Measurements from ENCODE around the gene TSPYL1.

The TSPYL1 gene

DNA sequence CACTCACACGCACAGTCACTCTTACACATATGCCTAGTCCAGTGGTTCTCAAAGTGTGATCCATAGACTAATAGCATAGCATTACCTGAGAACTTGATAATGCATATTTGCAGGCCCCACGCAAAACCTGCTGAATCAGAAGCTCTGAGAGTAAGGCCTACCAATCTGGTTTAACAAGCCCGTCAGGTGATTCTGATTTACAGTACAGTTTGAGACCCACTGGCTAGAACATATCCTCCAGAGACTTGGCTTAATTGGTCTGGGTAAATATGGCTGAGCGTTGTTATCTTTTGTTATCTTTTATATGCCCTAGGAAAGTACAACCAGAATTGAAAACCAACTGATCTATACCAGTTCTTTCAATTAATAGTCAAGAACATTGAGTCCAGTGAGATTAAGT is 35.4 kb downstream of the TSPYL1 start (continued):
- TF ChIP-seq, protein P1, sequence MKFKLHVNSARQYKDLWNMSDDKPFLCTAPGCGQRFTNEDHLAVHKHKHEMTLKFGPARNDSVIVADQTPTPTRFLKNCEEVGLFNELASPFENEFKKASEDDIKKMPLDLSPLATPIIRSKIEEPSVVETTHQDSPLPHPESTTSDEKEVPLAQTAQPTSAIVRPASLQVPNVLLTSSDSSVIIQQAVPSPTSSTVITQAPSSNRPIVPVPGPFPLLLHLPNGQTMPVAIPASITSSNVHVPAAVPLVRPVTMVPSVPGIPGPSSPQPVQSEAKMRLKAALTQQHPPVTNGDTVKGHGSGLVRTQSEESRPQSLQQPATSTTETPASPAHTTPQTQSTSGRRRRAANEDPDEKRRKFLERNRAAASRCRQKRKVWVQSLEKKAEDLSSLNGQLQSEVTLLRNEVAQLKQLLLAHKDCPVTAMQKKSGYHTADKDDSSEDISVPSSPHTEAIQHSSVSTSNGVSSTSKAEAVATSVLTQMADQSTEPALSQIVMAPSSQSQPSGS (tag by site-specific recombination; IDR thresholded peaks at IDR 0.05; ENCODE audit: low read depth): no peak
- no peak for TF ChIP-seq ZNF112 (tag by site-specific recombination; IDR thresholded peaks at IDR 0.05)
- TF ChIP-seq ZNF416 (tag by site-specific recombination; IDR thresholded peaks at IDR 0.05): no peak
- no peak for TF ChIP-seq ZNF664 (tag by site-specific recombination; IDR thresholded peaks at IDR 0.05)
- TF ChIP-seq, protein P2, sequence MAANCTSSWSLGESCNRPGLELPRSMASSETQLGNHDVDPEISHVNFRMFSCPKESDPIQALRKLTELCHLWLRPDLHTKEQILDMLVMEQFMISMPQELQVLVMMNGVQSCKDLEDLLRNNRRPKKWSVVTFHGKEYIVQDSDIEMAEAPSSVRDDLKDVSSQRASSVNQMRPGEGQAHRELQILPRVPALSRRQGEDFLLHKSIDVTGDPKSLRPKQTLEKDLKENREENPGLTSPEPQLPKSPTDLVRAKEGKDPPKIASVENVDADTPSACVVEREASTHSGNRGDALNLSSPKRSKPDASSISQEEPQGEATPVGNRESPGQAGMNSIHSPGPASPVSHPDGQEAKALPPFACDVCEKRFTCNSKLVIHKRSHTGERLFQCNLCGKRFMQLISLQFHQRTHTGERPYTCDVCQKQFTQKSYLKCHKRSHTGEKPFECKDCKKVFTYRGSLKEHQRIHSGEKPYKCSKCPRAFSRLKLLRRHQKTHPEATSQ (tag by site-specific recombination; IDR thresholded peaks at IDR 0.05): no peak
- no peak for TF ChIP-seq ZFHX2 (tag by site-specific recombination; conservative IDR thresholded peaks at IDR 0.05)
- TF ChIP-seq, protein P3, sequence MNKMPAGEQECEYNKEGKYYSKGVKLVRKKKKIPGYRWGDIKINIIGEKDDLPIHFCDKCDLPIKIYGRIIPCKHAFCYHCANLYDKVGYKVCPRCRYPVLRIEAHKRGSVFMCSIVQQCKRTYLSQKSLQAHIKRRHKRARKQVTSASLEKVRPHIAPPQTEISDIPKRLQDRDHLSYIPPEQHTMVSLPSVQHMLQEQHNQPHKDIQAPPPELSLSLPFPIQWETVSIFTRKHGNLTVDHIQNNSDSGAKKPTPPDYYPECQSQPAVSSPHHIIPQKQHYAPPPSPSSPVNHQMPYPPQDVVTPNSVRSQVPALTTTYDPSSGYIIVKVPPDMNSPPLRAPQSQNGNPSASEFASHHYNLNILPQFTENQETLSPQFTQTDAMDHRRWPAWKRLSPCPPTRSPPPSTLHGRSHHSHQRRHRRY (tag by site-specific recombination; IDR thresholded peaks at IDR 0.05): no peak
- no peak for TF ChIP-seq ZNF174 (tag by site-specific recombination; IDR thresholded peaks at IDR 0.05)
- no peak for TF ChIP-seq ZNF140 (tag by site-specific recombination; IDR thresholded peaks at IDR 0.05)
- no peak for TF ChIP-seq ZNF184 (tag by site-specific recombination; IDR thresholded peaks at IDR 0.05)
- TF ChIP-seq, protein P4, sequence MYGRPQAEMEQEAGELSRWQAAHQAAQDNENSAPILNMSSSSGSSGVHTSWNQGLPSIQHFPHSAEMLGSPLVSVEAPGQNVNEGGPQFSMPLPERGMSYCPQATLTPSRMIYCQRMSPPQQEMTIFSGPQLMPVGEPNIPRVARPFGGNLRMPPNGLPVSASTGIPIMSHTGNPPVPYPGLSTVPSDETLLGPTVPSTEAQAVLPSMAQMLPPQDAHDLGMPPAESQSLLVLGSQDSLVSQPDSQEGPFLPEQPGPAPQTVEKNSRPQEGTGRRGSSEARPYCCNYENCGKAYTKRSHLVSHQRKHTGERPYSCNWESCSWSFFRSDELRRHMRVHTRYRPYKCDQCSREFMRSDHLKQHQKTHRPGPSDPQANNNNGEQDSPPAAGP (tag by site-specific recombination; IDR thresholded peaks at IDR 0.05): no peak
- TF ChIP-seq, protein P5, sequence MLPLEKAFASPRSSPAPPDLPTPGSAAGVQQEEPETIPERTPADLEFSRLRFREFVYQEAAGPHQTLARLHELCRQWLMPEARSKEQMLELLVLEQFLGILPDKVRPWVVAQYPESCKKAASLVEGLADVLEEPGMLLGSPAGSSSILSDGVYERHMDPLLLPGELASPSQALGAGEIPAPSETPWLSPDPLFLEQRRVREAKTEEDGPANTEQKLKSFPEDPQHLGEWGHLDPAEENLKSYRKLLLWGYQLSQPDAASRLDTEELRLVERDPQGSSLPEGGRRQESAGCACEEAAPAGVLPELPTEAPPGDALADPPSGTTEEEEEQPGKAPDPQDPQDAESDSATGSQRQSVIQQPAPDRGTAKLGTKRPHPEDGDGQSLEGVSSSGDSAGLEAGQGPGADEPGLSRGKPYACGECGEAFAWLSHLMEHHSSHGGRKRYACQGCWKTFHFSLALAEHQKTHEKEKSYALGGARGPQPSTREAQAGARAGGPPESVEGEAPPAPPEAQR (tag by site-specific recombination; IDR thresholded peaks at IDR 0.05): no peak
- TF ChIP-seq, protein P6, sequence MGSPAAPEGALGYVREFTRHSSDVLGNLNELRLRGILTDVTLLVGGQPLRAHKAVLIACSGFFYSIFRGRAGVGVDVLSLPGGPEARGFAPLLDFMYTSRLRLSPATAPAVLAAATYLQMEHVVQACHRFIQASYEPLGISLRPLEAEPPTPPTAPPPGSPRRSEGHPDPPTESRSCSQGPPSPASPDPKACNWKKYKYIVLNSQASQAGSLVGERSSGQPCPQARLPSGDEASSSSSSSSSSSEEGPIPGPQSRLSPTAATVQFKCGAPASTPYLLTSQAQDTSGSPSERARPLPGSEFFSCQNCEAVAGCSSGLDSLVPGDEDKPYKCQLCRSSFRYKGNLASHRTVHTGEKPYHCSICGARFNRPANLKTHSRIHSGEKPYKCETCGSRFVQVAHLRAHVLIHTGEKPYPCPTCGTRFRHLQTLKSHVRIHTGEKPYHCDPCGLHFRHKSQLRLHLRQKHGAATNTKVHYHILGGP (tag by site-specific recombination; IDR thresholded peaks at IDR 0.05): no peak
- no peak for TF ChIP-seq ZNF571 (tag by site-specific recombination; IDR thresholded peaks at IDR 0.05)
- TF ChIP-seq ZNF747 (tag by site-specific recombination; IDR thresholded peaks at IDR 0.05): no peak
- TF ChIP-seq ZNF707 (tag by site-specific recombination; IDR thresholded peaks at IDR 0.05): no peak
- TF ChIP-seq ZNF791 (tag by site-specific recombination; IDR thresholded peaks at IDR 0.05): no peak
- TF ChIP-seq, protein P7, sequence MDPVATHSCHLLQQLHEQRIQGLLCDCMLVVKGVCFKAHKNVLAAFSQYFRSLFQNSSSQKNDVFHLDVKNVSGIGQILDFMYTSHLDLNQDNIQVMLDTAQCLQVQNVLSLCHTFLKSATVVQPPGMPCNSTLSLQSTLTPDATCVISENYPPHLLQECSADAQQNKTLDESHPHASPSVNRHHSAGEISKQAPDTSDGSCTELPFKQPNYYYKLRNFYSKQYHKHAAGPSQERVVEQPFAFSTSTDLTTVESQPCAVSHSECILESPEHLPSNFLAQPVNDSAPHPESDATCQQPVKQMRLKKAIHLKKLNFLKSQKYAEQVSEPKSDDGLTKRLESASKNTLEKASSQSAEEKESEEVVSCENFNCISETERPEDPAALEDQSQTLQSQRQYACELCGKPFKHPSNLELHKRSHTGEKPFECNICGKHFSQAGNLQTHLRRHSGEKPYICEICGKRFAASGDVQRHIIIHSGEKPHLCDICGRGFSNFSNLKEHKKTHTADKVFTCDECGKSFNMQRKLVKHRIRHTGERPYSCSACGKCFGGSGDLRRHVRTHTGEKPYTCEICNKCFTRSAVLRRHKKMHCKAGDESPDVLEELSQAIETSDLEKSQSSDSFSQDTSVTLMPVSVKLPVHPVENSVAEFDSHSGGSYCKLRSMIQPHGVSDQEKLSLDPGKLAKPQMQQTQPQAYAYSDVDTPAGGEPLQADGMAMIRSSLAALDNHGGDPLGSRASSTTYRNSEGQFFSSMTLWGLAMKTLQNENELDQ (tag by site-specific recombination; IDR thresholded peaks at IDR 0.05; ENCODE audit: low read depth): no peak
- TF ChIP-seq ZNF121 (tag by site-specific recombination; IDR thresholded peaks at IDR 0.05): no peak
- no peak for TF ChIP-seq ZNF23 (tag by site-specific recombination; IDR thresholded peaks at IDR 0.05; ENCODE audit: borderline replicate concordance)
- no peak for TF ChIP-seq ZNF48 (tag by site-specific recombination; IDR thresholded peaks at IDR 0.05)
- no peak for TF ChIP-seq ZNF211 (tag by site-specific recombination; IDR thresholded peaks at IDR 0.05; ENCODE audit: low read depth)
- no peak for TF ChIP-seq ZNF776 (tag by site-specific recombination; IDR thresholded peaks at IDR 0.05; ENCODE audit: borderline replicate concordance)
- TF ChIP-seq GLIS1 (tag by site-specific recombination; IDR thresholded peaks at IDR 0.05): 0 out of 2 replicates have a peak, but pooled peaks have one; percentile 21
- TF ChIP-seq ZNF302 (tag by site-specific recombination; IDR thresholded peaks at IDR 0.05; ENCODE audit: low read depth): no peak
- TF ChIP-seq, protein P8, sequence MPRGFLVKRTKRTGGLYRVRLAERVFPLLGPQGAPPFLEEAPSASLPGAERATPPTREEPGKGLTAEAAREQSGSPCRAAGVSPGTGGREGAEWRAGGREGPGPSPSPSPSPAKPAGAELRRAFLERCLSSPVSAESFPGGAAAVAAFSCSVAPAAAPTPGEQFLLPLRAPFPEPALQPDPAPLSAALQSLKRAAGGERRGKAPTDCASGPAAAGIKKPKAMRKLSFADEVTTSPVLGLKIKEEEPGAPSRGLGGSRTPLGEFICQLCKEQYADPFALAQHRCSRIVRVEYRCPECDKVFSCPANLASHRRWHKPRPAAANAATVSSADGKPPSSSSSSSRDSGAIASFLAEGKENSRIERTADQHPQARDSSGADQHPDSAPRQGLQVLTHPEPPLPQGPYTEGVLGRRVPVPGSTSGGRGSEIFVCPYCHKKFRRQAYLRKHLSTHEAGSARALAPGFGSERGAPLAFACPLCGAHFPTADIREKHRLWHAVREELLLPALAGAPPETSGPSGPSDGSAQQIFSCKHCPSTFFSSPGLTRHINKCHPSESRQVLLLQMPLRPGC (tag by site-specific recombination; IDR thresholded peaks at IDR 0.05): no peak
- TF ChIP-seq ZNF132 (tag by site-specific recombination; IDR thresholded peaks at IDR 0.05; ENCODE audit: borderline replicate concordance): no peak
- no peak for TF ChIP-seq ZNF157 (tag by site-specific recombination; IDR thresholded peaks at IDR 0.05)
- peak; percentile 59 for TF ChIP-seq OSR2 (tag by site-specific recombination; IDR thresholded peaks at IDR 0.05)
- no peak for TF ChIP-seq ZNF677 (tag by site-specific recombination; IDR thresholded peaks at IDR 0.05)

All from HEK293 (cell line).